K562 (cell line): Measurements from ENCODE around the gene TFAP2A.

Experiments
- JUND ChIP-seq, 2 experiments: IDR thresholded peaks; 2 replicates in 1 of 2; 3 replicates in 1 of 2; pipeline ENCODE4 v1.6.1; 2011; ENCODE audit warnings: borderline replicate concordance in 2 of 2, low read depth in 2 of 2, low read length in 2 of 2, improper control_type of control experiment in 1 of 2, missing biosample characterization in 1 of 2, missing genetic modification characterization in 1 of 2, missing genetic modification reagents in 1 of 2
- MYNN ChIP-seq, 2 experiments: sonication (generic); formaldehyde crosslinking in 1 of 2; IDR thresholded peaks; 2 replicates each; pipeline versions ENCODE4 v1.5.0 to v1.6.1; 2016 to 2020; ENCODE audit warnings: antibody characterized with exemption in 1 of 2, missing genetic modification reagents in 1 of 2
- SIX5 ChIP-seq, 2 experiments: IDR thresholded peaks; 2 replicates each; pipeline ENCODE4 v1.6.1; 2011; ENCODE audit warnings: low read length in 2 of 2, borderline replicate concordance in 1 of 2, low read depth in 1 of 2, mild to moderate bottlenecking in 1 of 2, moderate library complexity in 1 of 2; ENCODE audit not compliant: insufficient read depth in 1 of 2
- SP1 ChIP-seq: sonication (generic); formaldehyde crosslinking; IDR thresholded peaks from 2 replicates; pipeline ENCODE4 v1.8.1; 2022; ENCODE audit warnings: mild to moderate bottlenecking, missing genetic modification reagents
- ZC3H11A ChIP-seq: IDR thresholded peaks from 2 replicates; pipeline ENCODE4 v1.6.1; 2012; ENCODE audit warnings: low read depth, low read length, improper control_type of control experiment
- ZNF311 ChIP-seq: fragments of 250-450 bp; sonication (Bioruptor Pico); IDR thresholded peaks from 2 replicates; pipeline ENCODE4 v1.4.0; 2020; ENCODE audit warnings: mild to moderate bottlenecking, moderate library complexity
- ZNF76 ChIP-seq: fragments of 250-450 bp; sonication (Bioruptor Pico); IDR thresholded peaks from 2 replicates; pipeline ENCODE4 v1.4.0; 2020; ENCODE audit warnings: mild to moderate bottlenecking, moderate library complexity, borderline replicate concordance
- TF ChIP-seq, protein P1 (sequence below): fragments of 250-450 bp; sonication (Bioruptor Pico); IDR thresholded peaks from 2 replicates; pipeline ENCODE4 v1.5.0; 2021; ENCODE audit warnings: mild to moderate bottlenecking, borderline replicate concordance

DNA sequence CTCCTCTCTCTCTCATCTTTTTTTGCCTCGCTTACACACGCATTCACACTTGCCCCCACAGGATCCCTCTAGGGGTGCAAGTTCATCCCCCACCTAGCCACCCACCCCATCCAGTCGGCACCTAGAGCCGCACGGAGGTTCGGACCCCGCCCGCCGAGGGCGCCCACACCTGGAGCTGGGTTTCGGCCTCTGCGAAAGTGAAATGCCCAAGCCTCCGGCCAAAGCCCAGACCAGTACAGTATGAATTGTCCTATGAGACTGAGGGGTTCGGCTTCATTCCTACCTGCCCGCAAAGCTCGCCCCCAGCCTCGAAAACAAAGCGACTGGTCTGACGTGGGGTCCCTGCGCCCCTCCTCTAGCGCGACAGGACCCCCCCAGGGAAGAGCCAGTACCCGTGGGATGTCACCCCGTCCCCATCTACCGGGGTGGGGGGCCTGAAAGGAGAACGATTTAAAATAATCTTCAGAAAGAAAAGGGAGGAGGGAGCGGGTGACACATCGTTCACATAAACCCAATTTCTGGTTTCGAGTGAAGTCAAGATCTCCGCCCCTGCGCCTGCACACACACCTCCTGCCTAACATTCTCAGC is 1.5 kb downstream of the TFAP2A start:
- no peak for TF ChIP-seq SP1 (CRISPR knock-in tag)
- no peak for TF ChIP-seq ZNF311 (CRISPR knock-in tag)
- no peak for TF ChIP-seq JUND (IDR thresholded peaks at IDR 0.05; ENCODE audit: borderline replicate concordance, low read depth, low read length)
- TF ChIP-seq JUND (tag; IDR thresholded peaks at IDR 0.05; ENCODE audit: borderline replicate concordance, low read depth, low read length), result no peak
- TF ChIP-seq MYNN (IDR thresholded peaks at IDR 0.05), result no peak
- no peak for TF ChIP-seq MYNN (CRISPR knock-in tag; IDR thresholded peaks at IDR 0.05)
- no peak for TF ChIP-seq ZNF76 (CRISPR knock-in tag)
- TF ChIP-seq, protein P1, sequence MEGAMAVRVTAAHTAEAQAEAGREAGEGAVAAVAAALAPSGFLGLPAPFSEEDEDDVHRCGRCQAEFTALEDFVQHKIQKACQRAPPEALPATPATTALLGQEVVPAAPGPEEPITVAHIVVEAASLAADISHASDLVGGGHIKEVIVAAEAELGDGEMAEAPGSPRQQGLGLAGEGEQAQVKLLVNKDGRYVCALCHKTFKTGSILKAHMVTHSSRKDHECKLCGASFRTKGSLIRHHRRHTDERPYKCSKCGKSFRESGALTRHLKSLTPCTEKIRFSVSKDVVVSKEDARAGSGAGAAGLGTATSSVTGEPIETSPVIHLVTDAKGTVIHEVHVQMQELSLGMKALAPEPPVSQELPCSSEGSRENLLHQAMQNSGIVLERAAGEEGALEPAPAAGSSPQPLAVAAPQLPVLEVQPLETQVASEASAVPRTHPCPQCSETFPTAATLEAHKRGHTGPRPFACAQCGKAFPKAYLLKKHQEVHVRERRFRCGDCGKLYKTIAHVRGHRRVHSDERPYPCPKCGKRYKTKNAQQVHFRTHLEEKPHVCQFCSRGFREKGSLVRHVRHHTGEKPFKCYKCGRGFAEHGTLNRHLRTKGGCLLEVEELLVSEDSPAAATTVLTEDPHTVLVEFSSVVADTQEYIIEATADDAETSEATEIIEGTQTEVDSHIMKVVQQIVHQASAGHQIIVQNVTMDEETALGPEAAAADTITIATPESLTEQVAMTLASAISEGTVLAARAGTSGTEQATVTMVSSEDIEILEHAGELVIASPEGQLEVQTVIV (CRISPR knock-in tag), result no peak
- no peak for TF ChIP-seq SIX5 (IDR thresholded peaks at IDR 0.05; ENCODE audit: borderline replicate concordance in 1 of 2, insufficient read depth in 1 of 2, low read depth in 1 of 2, low read length in 2 of 2)
- no peak for TF ChIP-seq ZC3H11A
